SU-DHL-6 (cell line): ENCODE results near the gene FOXS1.

Experiments used
- H2AFZ ChIP-seq: fragments of 200-600 bp; sonication (generic); 2 replicates; pipeline ENCODE4 v1.6.1; 2014; ENCODE audit warnings: low read depth, mild to moderate bottlenecking, moderate library complexity, mixed read lengths, antibody characterized with exemption, low read length; ENCODE audit not compliant: severe bottlenecking
- H3F3A ChIP-seq: fragments of 200-600 bp; shearing (Covaris generic); 2 replicates; pipeline ENCODE4 v1.6.0; 2016; ENCODE audit warnings: antibody characterized with exemption, mild to moderate bottlenecking; ENCODE audit not compliant: insufficient read depth
- H3K27ac ChIP-seq: fragments of 200-600 bp; sonication (generic); 2 replicates; pipeline ENCODE4 v1.5.1; 2016; ENCODE audit warnings: low read depth, mild to moderate bottlenecking, low read length, moderate library complexity, mixed read lengths
- H3K27me3 ChIP-seq: fragments of 200-600 bp; sonication (generic), shearing (Covaris generic); 2 replicates; pipeline ENCODE4 v1.6.0; 2014; ENCODE audit warnings: mild to moderate bottlenecking, low read length
- H3K36me3 ChIP-seq: fragments of 200-600 bp; sonication (generic); 2 replicates; pipeline ENCODE4 v1.6.1; 2014; ENCODE audit warnings: mild to moderate bottlenecking, low read length, mixed read lengths
- H3K4me2 ChIP-seq: fragments of 300-600, 200-600 bp; shearing (Covaris generic), sonication (generic); 2 replicates; pipeline ENCODE4 v1.6.0; 2014; ENCODE audit warnings: low read length, low read depth, mild to moderate bottlenecking; ENCODE audit not compliant: poor library complexity, severe bottlenecking
- H3K4me3 ChIP-seq: fragments of 200-600 bp; sonication (generic); 2 replicates; pipeline ENCODE4 v1.5.1; 2014; ENCODE audit warnings: antibody characterized with exemption, low read length, mild to moderate bottlenecking, mixed read lengths; ENCODE audit not compliant: insufficient read depth, poor library complexity, severe bottlenecking
- H3K79me2 ChIP-seq: fragments of 200-600 bp; sonication (generic); 2 replicates; pipeline ENCODE4 v1.6.1; 2014; ENCODE audit warnings: mild to moderate bottlenecking, low read length, moderate library complexity; ENCODE audit not compliant: insufficient read depth
- H3K9ac ChIP-seq: fragments of 200-600 bp; sonication (generic); 2 replicates; pipeline ENCODE4 v1.7.0; 2014; ENCODE audit warnings: mild to moderate bottlenecking, low read length
- H3K9me2 ChIP-seq: fragments of 200-600 bp; sonication (generic); replicated peaks from 2 replicates; pipeline ENCODE4 v1.6.1; 2014; ENCODE audit warnings: low read length; ENCODE audit not compliant: insufficient read depth
- H3K9me3 ChIP-seq: fragments of 200-600 bp; sonication (generic); 2 replicates; pipeline ENCODE4 v1.6.1; 2014; ENCODE audit warnings: low read length, mixed read lengths; ENCODE audit not compliant: insufficient read depth
- H4K20me1 ChIP-seq: fragments of 200-600 bp; sonication (generic); 2 replicates; pipeline ENCODE4 v1.6.1; 2014; ENCODE audit warnings: low read depth, mild to moderate bottlenecking, antibody characterized with exemption, low read length, moderate library complexity, mixed read lengths
- CTCF ChIP-seq: fragments of 200-600 bp; sonication (generic); IDR thresholded peaks from one replicate; pipeline ENCODE4 v1.5.1; 2017; ENCODE audit warnings: antibody characterized with exemption, mild to moderate bottlenecking, low read length, moderate library complexity; ENCODE audit not compliant: insufficient read depth, poor library complexity, severe bottlenecking
- EZH2phosphoT487 ChIP-seq: fragments of 200-600 bp; sonication (generic), shearing (Covaris generic); conservative IDR thresholded peaks from 2 replicates; pipeline ENCODE4 v1.6.1; 2018; ENCODE audit warnings: mild to moderate bottlenecking, antibody characterized with exemption, low read length, moderate library complexity, mixed read lengths

Gene FOXS1

GRCh38 chr20:31824125-31824485 lies 21.3 kb downstream of the FOXS1 start:
- Histone ChIP-seq H3K9ac (no peak overlapping the region), H3K36me3 (no peaks in the 10 kb centered on the region), H2AFZ (no peak overlapping the region), H3K27ac (no peak overlapping the region), H3K4me2 (no peak overlapping the region), H3K9me2 (no peaks in the 10 kb centered on the region), H3F3A (no peaks in the 10 kb centered on the region), H3K79me2 (no peaks in the 10 kb centered on the region), H4K20me1 (no peaks in the 10 kb centered on the region), H3K9me3 (no peaks in the 10 kb centered on the region), H3K4me3 (no peak overlapping the region), H3K27me3 (no peaks in the 10 kb centered on the region)
- TF ChIP-seq CTCF (no peak), EZH2phosphoT487 (no peak)

DNA sequence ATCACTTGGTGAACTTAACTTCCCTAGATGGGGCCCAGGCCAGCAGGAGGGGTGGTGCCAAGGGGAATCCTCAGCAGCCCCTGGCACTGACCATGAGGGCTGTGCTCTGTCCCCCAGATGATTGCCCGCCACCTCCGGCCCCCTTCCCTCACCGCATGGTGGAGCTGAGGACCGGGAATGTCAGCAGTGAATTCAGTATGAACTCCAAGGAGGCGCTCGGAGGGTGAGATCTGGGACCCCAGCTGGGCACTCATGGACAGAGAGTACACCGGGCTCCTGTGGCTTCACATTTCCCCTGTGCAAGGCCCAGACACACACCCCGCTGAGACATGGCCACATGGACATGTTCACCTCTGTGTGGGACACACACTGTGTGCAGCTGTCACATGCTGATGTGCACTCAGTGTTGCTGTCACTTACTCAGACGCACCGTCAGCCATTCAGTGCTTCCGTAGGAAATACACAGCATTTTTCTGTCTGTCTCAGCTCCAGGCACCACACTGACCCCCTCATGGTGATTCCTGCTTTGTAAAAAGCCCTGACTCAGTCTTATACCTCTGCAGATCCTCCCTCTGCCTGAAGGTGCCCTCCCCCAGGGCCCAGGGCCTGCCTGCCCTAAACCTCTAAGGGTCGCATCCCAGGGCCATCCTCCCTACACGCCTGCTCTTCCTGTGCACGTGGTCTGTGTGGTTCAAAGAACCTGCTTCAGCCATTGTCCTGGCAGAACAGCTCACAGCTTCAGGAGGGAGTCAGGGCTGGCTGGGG lies 21.9 kb downstream of the FOXS1 start:
- no peak overlapping the region for H3K4me2 ChIP-seq

DNA sequence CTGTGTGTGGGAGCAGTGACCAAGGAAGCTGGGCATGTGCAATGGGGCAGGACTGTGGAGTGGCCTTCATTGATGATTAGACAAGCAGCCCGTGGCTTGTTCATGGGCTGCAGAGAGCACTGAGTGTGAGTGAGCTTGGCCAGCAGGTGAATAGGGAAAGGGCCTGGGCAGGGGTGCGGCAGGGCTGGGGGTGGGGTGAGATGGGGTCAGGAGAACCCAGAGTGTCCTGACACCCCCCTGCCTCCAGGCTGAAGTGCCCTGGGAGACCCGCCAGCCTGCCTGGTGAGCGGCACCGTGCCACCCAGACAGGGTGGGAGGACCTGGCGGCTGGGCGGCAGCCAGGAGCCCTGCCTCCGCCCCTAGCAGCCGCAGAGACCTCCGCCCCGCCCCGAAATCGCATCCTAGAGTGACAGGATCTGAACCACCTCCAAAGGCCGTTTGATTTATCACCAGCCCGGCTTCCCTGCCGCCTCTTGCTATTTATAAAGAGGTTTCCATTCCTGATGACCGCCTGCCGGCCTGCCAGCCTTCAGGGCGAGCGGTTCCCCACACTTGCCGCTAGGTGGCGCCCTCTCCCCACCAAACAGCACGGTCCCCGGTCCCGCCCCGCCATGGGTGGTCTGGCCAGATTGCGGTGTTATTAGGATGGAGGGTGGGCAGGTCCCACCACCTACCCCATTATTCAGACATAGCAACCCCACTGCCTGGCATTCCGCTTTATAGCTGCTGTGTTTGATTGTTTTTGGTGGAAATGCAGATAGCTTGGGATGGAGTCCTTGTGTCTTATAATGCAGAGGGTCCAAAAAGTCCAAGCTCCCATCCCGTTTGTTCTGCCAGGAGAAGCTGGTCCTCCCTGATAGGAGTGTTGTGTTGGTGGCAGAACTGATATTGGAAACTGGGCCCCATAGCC lies 22.7 kb downstream of the FOXS1 start:
- Histone ChIP-seq H3K36me3 (no peaks in the 10 kb centered on the region), H3K4me3 (no peak overlapping the region), H3K4me2 (no peak overlapping the region), H2AFZ (no peak overlapping the region), H3F3A (no peaks in the 10 kb centered on the region), H3K9ac (no peak overlapping the region), H3K27me3 (no peaks in the 10 kb centered on the region), H3K79me2 (no peaks in the 10 kb centered on the region), H3K9me2 (no peaks in the 10 kb centered on the region), H4K20me1 (no peaks in the 10 kb centered on the region), H3K27ac (no peak overlapping the region), H3K9me3 (no peaks in the 10 kb centered on the region)
- no peak for TF ChIP-seq EZH2phosphoT487
- TF ChIP-seq CTCF, result peak; percentile 97

More for the DNA sequence above, 21.9 kb downstream of the FOXS1 start:
- H3K27ac ChIP-seq, result no peak overlapping the region
- H3K4me3 ChIP-seq, result no peak overlapping the region
- H3K9ac ChIP-seq, result no peak overlapping the region
- no peaks in the 10 kb centered on the region for H3K36me3 ChIP-seq
- no peaks in the 10 kb centered on the region for H3K27me3 ChIP-seq
- H3F3A ChIP-seq, result no peaks in the 10 kb centered on the region
- H3K79me2 ChIP-seq, result no peaks in the 10 kb centered on the region
- H3K9me2 ChIP-seq, result no peaks in the 10 kb centered on the region
- no peak overlapping the region for H2AFZ ChIP-seq
- TF ChIP-seq EZH2phosphoT487 (no peak), CTCF (no peak)
- H4K20me1 ChIP-seq, result no peaks in the 10 kb centered on the region
- H3K9me3 ChIP-seq, result no peaks in the 10 kb centered on the region
